Activated CD8-positive, alpha-beta T cell treated with anti-CD3 and anti-CD28 coated beads, Interleukin-2, amount 10 ng/mL, durations not matched to agents 7 days and 5 days (primary cell): ENCODE measurements around the gene NTM. TPM values are rescaled to one million over a fixed set of nuclear protein-coding genes. Genes with fewer than 3 reads are reported as not detected.

Experiments
- ATAC-seq: fragments of 150-1000 bp; cut with Tn5 transposase; one replicate; pipeline ENCODE4 v1.10.0; 2021; ENCODE audit warnings: moderate library complexity
- CTCF ChIA-PET: fragments of 350-600 bp; sonication (Branson Sonifier 250); formaldehyde crosslinking; loops from one replicate; lab custom pipeline; 2021; ENCODE audit warnings: antibody characterized with exemption; lab: Charles Lee
- POLR2A ChIA-PET: fragments of 350-600 bp; sonication (Branson Sonifier 250); formaldehyde crosslinking; loops from one replicate; lab custom pipeline; 2021; ENCODE audit warnings: antibody characterized with exemption; lab: Charles Lee
- DNase-seq: peaks from one replicate; pipeline ENCODE4 v3.0.0-alpha.2; 2020
- H3K27ac Mint-ChIP-seq: one replicate; pipeline ENCODE4 v1.8.0; 2021; ENCODE audit warnings: mild to moderate bottlenecking, mixed read lengths
- H3K27me3 Mint-ChIP-seq: one replicate; pipeline ENCODE4 v1.8.0; 2021; ENCODE audit warnings: low read depth, mixed read lengths
- H3K36me3 Mint-ChIP-seq: one replicate; pipeline ENCODE4 v1.8.0; 2021; ENCODE audit warnings: low read depth, mixed read lengths
- H3K4me1 Mint-ChIP-seq: one replicate; pipeline ENCODE4 v1.8.0; 2021; ENCODE audit warnings: low read depth, mixed read lengths
- H3K4me3 Mint-ChIP-seq: one replicate; pipeline ENCODE4 v1.8.0; 2021; ENCODE audit warnings: mild to moderate bottlenecking, mixed read lengths
- H3K9me3 Mint-ChIP-seq: one replicate; pipeline ENCODE4 v1.8.0; 2022; ENCODE audit warnings: mixed read lengths; ENCODE audit not compliant: insufficient read depth
- total RNA-seq, 2 experiments: library from RNA; stranded (reverse); gene quantifications; one replicate each; pipeline ENCODE4 v1.2.3, GENCODE V29; 2021

Gene NTM
- total RNA-seq, 2 experiments from 2014 or later = not detected

DNA sequence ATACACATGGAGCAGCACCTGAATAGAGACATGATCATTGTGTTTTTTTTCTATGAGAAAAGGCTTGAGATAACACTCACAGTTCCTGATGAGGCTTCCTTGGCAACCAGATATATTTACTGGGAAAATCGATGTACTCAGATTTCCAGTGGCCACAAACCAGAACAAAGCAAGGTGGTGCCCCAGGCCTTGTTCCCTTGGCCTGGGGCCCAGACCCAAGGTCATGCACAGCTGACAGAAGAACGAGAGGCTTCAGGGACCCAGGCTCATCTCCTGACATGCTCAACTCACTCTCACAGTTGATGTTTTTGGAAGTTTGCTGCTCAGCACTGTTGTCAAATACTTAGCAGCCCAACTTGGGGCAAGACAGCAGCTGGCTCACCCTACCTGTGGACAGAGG, 281.8 kb downstream of the NTM start:
- Mint-ChIP-seq H3K9me3 (no peaks in the 10 kb centered on the region), H3K27me3 (no peaks in the 10 kb centered on the region), H3K4me3 (no peak overlapping the region), H3K4me1 (no peaks in the 10 kb centered on the region), H3K36me3 (no peaks in the 10 kb centered on the region), H3K27ac (no peak overlapping the region)
- CTCF ChIA-PET = no interaction called here
- no peak for DNase-seq
- POLR2A ChIA-PET = no interaction called here
- no peak for ATAC-seq

- ATAC-seq = no peak
- H3K4me1 Mint-ChIP-seq = no peaks in the 10 kb centered on the region
- no peaks in the 10 kb centered on the region for H3K36me3 Mint-ChIP-seq
- no peak overlapping the region for H3K27ac Mint-ChIP-seq
- POLR2A ChIA-PET = no interaction called here
- no peak overlapping the region for H3K4me3 Mint-ChIP-seq
- no peak for DNase-seq
- H3K9me3 Mint-ChIP-seq = no peaks in the 10 kb centered on the region
- H3K27me3 Mint-ChIP-seq = no peaks in the 10 kb centered on the region
- CTCF ChIA-PET = no interaction called here
These were observed 282.8 kb downstream of the NTM start for GRCh38 chr11:131653260-131653659.

DNA sequence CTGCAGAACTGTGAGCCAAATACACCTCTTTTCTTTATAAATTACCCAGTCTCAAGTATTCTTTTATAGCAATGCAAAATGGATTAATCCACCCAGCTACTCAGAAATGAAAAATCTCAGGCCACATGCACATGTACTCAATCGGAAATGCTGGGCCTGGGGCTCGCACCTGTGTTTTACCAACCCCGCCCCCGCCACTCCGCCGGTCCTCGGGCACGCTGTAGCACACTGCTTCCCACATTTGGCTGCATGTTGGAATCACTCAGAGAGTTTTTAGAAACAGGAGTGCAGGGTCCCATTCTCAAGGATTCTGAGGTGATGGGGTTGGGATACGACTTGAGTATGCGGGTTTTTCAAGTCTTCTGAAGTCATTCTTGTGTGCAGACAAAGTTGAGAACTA, 284.4 kb downstream of the NTM start:
- ChIA-PET CTCF (no interaction called here), POLR2A (no interaction called here)
- H3K27me3 Mint-ChIP-seq = no peaks in the 10 kb centered on the region
- H3K36me3 Mint-ChIP-seq = no peaks in the 10 kb centered on the region
- H3K4me3 Mint-ChIP-seq = no peak overlapping the region
- no peak for DNase-seq
- H3K27ac Mint-ChIP-seq = no peak overlapping the region
- no peaks in the 10 kb centered on the region for H3K4me1 Mint-ChIP-seq
- no peak for ATAC-seq
- H3K9me3 Mint-ChIP-seq = no peaks in the 10 kb centered on the region

DNA sequence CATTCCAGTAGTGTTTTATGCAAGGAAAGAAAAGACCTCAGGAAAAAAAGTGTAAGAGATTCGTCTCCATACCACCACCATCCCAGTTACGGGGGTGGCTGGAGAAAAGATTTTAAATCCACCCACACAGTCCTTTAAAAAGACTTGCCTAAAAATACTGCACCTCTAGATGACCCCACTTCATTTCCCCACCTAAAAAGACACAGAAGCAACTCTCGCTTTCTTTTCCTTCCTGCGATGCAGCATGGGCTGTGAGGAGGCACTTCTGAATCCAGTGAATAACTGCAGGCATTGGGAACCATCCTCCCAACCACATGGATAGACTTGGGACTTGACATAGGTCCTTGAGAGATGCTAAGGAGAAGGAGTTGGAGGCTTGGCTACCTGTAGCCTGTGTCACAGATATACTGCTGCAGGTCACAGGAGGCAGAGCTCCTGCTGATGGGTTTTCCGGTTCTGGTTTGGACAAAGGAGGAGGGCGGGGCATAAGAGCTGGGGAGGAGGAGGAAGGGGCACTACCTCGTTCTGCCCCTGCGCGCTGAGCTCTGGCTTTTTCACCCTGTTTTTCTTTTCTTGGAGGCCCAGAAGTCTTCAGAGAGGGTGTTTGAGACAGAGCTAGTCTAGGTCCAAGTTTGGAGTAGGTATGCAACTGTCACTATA, 285.9 kb downstream of the NTM start:
- H3K27ac Mint-ChIP-seq = no peak overlapping the region
- H3K4me1 Mint-ChIP-seq = no peaks in the 10 kb centered on the region
- H3K36me3 Mint-ChIP-seq = no peaks in the 10 kb centered on the region
- H3K4me3 Mint-ChIP-seq = no peak overlapping the region
- no peaks in the 10 kb centered on the region for H3K9me3 Mint-ChIP-seq
- POLR2A ChIA-PET = no interaction called here
- ATAC-seq (no peak), DNase-seq (no peak)
- no peaks in the 10 kb centered on the region for H3K27me3 Mint-ChIP-seq
- CTCF ChIA-PET = interaction anchor here (1.8 kb wide), 1 partner anchor 12 kb away, joined by 4 read pairs; no protein-coding TSS in a partner anchor

- POLR2A ChIA-PET = interaction anchor here (0.6 kb wide), 1 partner anchor 10 kb away, joined by 3 read pairs; no protein-coding TSS in a partner anchor
- Mint-ChIP-seq H3K9me3 (no peaks in the 10 kb centered on the region), H3K27ac (no peak overlapping the region), H3K4me1 (no peaks in the 10 kb centered on the region), H3K4me3 (no peak overlapping the region), H3K36me3 (no peaks in the 10 kb centered on the region), H3K27me3 (no peaks in the 10 kb centered on the region)
- ATAC-seq (no peak), DNase-seq (no peak)
- CTCF ChIA-PET = interaction anchor here (1.0 to 1.8 kb wide), 2 partner anchors 12 to 18 kb away, joined by 3 to 4 read pairs; no protein-coding TSS in a partner anchor
These were observed 286.4 kb downstream of the NTM start for GRCh38 chr11:131656839-131657211.

DNA sequence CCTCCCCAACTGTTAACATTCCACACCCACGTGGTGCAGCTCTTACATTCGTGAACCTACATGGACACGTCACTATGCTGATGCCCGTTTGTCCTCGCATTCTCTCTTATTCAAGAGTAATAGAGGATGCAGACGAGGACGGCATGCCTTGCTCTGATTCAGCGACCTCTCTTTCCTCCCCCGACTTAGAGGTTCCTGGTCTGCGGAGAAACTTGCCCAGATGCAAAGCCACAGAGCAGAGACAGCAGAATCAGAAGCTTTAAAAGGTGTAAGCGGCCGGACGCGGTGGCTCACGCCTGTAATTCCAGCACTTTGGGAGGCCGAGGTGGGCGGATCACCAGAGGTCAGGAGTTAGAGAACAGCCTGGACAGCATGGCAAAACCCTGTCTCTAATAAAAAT, 288.0 kb downstream of the NTM start:
- Mint-ChIP-seq H3K4me3 (no peak overlapping the region), H3K4me1 (no peaks in the 10 kb centered on the region), H3K27ac (no peak overlapping the region), H3K27me3 (no peaks in the 10 kb centered on the region), H3K36me3 (no peaks in the 10 kb centered on the region), H3K9me3 (no peaks in the 10 kb centered on the region)
- DNase-seq (no peak), ATAC-seq (no peak)
- ChIA-PET CTCF (no interaction called here), POLR2A (no interaction called here)

DNA sequence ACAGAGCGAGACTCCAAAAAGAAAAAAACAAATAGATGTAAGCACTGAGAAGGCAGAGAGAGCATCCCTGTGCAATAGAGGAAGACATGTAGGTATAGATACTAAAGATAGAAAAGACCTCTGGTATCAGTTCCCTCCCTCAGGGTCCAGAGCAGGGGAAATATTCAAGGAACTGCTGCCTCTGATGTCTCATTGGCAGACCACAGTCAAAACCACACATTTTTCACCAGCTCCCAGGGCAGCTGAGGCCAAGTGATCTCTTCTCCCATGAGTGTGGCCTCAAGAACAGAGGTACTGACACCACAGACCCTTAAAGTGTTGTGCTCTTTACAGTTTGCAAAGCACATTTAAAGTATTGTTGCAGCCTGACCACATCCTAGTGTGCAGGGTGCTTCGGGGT, 288.5 kb downstream of the NTM start:
- no peak overlapping the region for H3K27ac Mint-ChIP-seq
- no peaks in the 10 kb centered on the region for H3K36me3 Mint-ChIP-seq
- no peak for DNase-seq
- no peaks in the 10 kb centered on the region for H3K9me3 Mint-ChIP-seq
- ChIA-PET POLR2A (no interaction called here), CTCF (no interaction called here)
- H3K27me3 Mint-ChIP-seq = no peaks in the 10 kb centered on the region
- H3K4me3 Mint-ChIP-seq = no peak overlapping the region
- no peak for ATAC-seq
- H3K4me1 Mint-ChIP-seq = no peaks in the 10 kb centered on the region

- ATAC-seq (no peak), DNase-seq (no peak)
- Mint-ChIP-seq H3K27ac (no peak overlapping the region), H3K27me3 (no peaks in the 10 kb centered on the region), H3K36me3 (no peaks in the 10 kb centered on the region), H3K4me3 (no peak overlapping the region), H3K4me1 (no peaks in the 10 kb centered on the region), H3K9me3 (no peaks in the 10 kb centered on the region)
- ChIA-PET POLR2A (no interaction called here), CTCF (no interaction called here)
These were observed 289.5 kb downstream of the NTM start for GRCh38 chr11:131659931-131660330.

DNA sequence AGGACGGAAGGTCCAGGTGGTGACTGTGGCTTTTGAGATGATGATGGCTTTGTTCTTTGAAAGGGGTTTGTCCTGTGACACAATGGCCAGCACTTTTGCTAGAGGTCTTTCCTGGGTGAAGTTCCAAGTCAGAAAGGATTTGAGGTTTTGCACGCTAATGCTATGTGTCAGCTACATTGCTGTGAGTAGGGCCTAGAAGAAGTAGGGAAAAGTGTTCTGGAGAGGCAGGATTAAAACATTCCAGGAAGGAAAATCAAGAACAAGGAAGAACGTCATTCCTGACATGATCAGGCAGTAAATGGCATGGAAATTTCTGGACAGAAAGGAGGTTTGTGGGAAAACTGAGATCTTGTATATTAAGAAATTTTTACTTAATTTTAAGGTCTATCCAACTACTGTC, 290.7 kb downstream of the NTM start:
- no peak for DNase-seq
- Mint-ChIP-seq H3K4me3 (no peak overlapping the region), H3K36me3 (no peaks in the 10 kb centered on the region), H3K27me3 (no peaks in the 10 kb centered on the region), H3K4me1 (no peaks in the 10 kb centered on the region), H3K27ac (no peak overlapping the region), H3K9me3 (no peaks in the 10 kb centered on the region)
- POLR2A ChIA-PET = no interaction called here
- CTCF ChIA-PET = no interaction called here
- ATAC-seq = no peak

- no peak overlapping the region for H3K4me3 Mint-ChIP-seq
- H3K27me3 Mint-ChIP-seq = no peaks in the 10 kb centered on the region
- no peak overlapping the region for H3K27ac Mint-ChIP-seq
- ChIA-PET CTCF (interaction anchor here (1.1 kb wide), 1 partner anchor 23 kb away, joined by 3 read pairs; no protein-coding TSS in a partner anchor), POLR2A (no interaction called here)
- H3K36me3 Mint-ChIP-seq = no peaks in the 10 kb centered on the region
- no peaks in the 10 kb centered on the region for H3K4me1 Mint-ChIP-seq
- no peaks in the 10 kb centered on the region for H3K9me3 Mint-ChIP-seq
- DNase-seq = no peak
- ATAC-seq = no peak
These were observed 292.0 kb downstream of the NTM start for GRCh38 chr11:131662317-131662972.

GRCh38 chr11:131662993-131663392, 292.6 kb downstream of the NTM start:
- POLR2A ChIA-PET = no interaction called here
- no peak overlapping the region for H3K27ac Mint-ChIP-seq

GRCh38 chr11:131663405-131664200, 293.2 kb downstream of the NTM start:
- no peaks in the 10 kb centered on the region for H3K36me3 Mint-ChIP-seq
- H3K9me3 Mint-ChIP-seq = no peaks in the 10 kb centered on the region
- H3K4me1 Mint-ChIP-seq = no peaks in the 10 kb centered on the region
- CTCF ChIA-PET = no interaction called here
- POLR2A ChIA-PET = no interaction called here
- H3K27me3 Mint-ChIP-seq = no peaks in the 10 kb centered on the region
- no peak for ATAC-seq
- H3K27ac Mint-ChIP-seq = no peak overlapping the region
- H3K4me3 Mint-ChIP-seq = no peak overlapping the region
- DNase-seq = no peak

More at GRCh38 chr11:131662993-131663392, 292.6 kb downstream of the NTM start:
- Mint-ChIP-seq H3K27me3 (no peaks in the 10 kb centered on the region), H3K4me1 (no peaks in the 10 kb centered on the region), H3K4me3 (no peak overlapping the region), H3K36me3 (no peaks in the 10 kb centered on the region), H3K9me3 (no peaks in the 10 kb centered on the region)
- CTCF ChIA-PET = interaction anchor here (1.1 kb wide), 1 partner anchor 23 kb away, joined by 3 read pairs; no protein-coding TSS in a partner anchor
- DNase-seq = no peak
- ATAC-seq = no peak
